Hematopoietic multipotent progenitor cell treated with erythropoietin and hydrocortisone succinate and interleukin-3 and kit ligand, for 8 days (in vitro differentiated cells): Measurements from ENCODE around the gene SEMA5B.

Experiments used
- DNase-seq: peaks from one replicate; pipeline ENCODE4 v3.0.0-alpha.2; 2015

Gene SEMA5B

GRCh38 chr3:122967765-122968164 is 59.8 kb downstream of the SEMA5B start:
- no peak for DNase-seq

- no peak for DNase-seq
Measured at GRCh38 chr3:122967356-122967755, 60.2 kb downstream of the SEMA5B start.

- no peak for DNase-seq
Measured at GRCh38 chr3:122966045-122966444, 61.5 kb downstream of the SEMA5B start.

GRCh38 chr3:122964811-122965210 is 62.8 kb downstream of the SEMA5B start:
- no peak for DNase-seq

- no peak for DNase-seq
Measured at GRCh38 chr3:122962149-122962548, 65.4 kb downstream of the SEMA5B start.

- no peak for DNase-seq
Measured at GRCh38 chr3:122961146-122961545, 66.4 kb downstream of the SEMA5B start.

- no peak for DNase-seq
Measured at GRCh38 chr3:122960652-122961051, 66.9 kb downstream of the SEMA5B start.

GRCh38 chr3:122959339-122959738 is 68.2 kb downstream of the SEMA5B start:
- no peak for DNase-seq

GRCh38 chr3:122957707-122958689 is 69.6 kb downstream of the SEMA5B start:
- no peak for DNase-seq

- DNase-seq, result no peak
Measured at GRCh38 chr3:122956693-122957455, 70.7 kb downstream of the SEMA5B start.

GRCh38 chr3:122955916-122956692 is 71.5 kb downstream of the SEMA5B start:
- DNase-seq, result no peak

GRCh38 chr3:122952520-122952919 is 75.0 kb downstream of the SEMA5B start:
- no peak for DNase-seq

GRCh38 chr3:122948408-122948807 is 79.2 kb downstream of the SEMA5B start:
- DNase-seq, result no peak

- no peak for DNase-seq
Measured at GRCh38 chr3:122947738-122948137, 79.8 kb downstream of the SEMA5B start.

- no peak for DNase-seq
Measured at GRCh38 chr3:122947196-122947595, 80.4 kb downstream of the SEMA5B start.

GRCh38 chr3:122946185-122946584 is 81.4 kb downstream of the SEMA5B start:
- DNase-seq, result no peak

- no peak for DNase-seq
Measured at GRCh38 chr3:122945230-122945629, 82.3 kb downstream of the SEMA5B start.

GRCh38 chr3:122944671-122945161 is 82.8 kb downstream of the SEMA5B start:
- DNase-seq, result no peak

GRCh38 chr3:122943828-122944190 is 83.8 kb downstream of the SEMA5B start:
- DNase-seq, result no peak

- peak; percentile 33 for DNase-seq
Measured at GRCh38 chr3:122942937-122943827, 84.4 kb downstream of the SEMA5B start.

GRCh38 chr3:122942239-122942638 is 85.3 kb downstream of the SEMA5B start:
- DNase-seq, result no peak
